Left ventricle myocardium superior (tissue), 1 donor: ENCODE results near the gene SYTL3. TPM values are rescaled to one million over a fixed set of nuclear protein-coding genes. Genes with fewer than 3 reads are reported as not detected.
"Not testable (repeated sequence)": the region's sequence is repeated elsewhere in the genome, so short reads cannot be mapped to it uniquely, and the experiment has no call there.

Experiments
- ATAC-seq: fragments of 200-7000 bp; cut with Tn5 transposase; one replicate; pipeline ENCODE4 v1.9.1; 2020; ENCODE audit warnings: mild to moderate bottlenecking, moderate library complexity
- DNase-seq: peaks from one replicate; pipeline ENCODE4 v3.0.0-alpha.2; 2020
- intact Hi-C: fragments of 100-400 bp; cut with micrococcal nuclease; formaldehyde crosslinking; loops from one replicate; pipeline ENCODE4 v1.11.0; 2022
- total RNA-seq: library from RNA; stranded (reverse); fragmentation: NEBNext Ultra II Directional; extraction: Animal tissue kit (Norgen Biotek cat#: 25700); gene quantifications from one replicate; pipeline ENCODE4 v1.2.1, GENCODE V29; 2021
- donor health status: DM: no; HTN: yes; CAD: no; lungs with severe emphysema.

The SYTL3 gene
- total RNA-seq, 1 donor from 2014 or later, result 10.8 TPM

DNA sequence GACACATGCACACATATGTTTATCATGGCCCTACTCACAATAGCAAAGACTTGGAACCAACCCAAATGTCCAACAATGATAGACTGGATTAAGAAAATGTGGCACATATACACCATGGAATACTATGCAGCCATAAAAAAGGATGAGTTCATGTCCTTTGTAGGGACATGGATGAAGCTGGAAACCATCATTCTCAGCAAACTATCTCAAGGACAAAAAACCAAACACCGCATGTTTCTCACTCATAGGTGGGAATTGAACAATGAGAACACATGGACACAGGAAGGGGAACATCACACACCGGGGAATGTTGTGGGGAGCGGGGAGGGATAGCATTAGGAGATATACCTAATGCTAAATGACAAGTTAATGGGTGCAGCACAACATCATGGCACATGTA lies 27.2 kb downstream of the SYTL3 start:
- intact Hi-C loops, DNase-seq, ATAC-seq: not testable (repeated sequence)

DNA sequence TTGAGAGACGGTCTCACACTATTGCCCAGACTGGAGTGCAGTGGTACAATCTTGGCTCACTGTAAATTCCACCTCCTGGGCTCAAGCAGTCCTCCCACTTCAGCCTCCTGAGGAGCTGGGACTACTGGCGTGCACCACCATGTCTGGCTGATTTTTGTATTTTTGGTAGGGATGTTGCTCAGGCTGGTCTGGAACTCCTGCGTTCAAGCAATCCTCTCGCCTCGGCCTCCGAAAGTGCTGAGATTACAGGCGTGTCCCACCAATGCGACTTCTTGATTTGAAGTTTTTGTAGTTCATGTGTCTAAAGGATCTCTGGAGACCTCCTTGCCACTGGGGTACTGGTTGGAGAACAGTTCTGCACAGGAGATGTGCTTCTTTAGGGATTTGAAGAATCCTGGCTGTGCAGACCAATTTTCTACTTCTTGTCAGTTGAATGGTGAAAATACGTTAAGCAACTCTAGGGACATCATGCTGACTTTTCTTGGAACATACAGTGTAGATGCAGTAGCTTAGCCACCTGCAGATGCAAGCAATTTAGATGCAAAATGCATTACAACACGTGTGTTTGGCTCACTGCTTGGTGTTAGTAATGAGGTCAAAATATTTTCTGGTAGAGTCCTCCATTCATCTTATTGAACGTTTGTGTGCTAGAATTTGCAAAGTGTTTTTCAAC lies 28.2 kb downstream of the SYTL3 start:
- intact Hi-C loops, result no loop called here
- no peak for DNase-seq
- no peak for ATAC-seq

DNA sequence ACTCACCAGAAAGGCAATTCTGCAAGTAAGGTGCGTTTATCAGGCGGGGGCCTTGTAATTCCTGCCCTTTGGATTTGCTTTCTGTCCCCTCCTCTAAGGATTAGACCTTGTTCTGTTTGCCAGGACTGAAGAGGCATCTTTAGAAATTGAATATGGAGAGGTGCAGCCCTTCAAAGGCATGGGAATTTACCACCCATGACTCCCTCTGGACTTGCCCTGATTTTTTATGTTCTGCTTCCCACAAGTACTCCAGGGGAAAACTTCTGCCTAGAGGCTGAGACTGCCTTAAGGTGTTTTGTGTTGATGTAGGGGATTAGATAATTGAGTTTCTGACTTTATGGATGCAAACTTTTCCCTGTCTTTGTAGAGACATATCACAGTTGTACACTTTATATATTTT lies 30.2 kb downstream of the SYTL3 start:
- ATAC-seq (no peak), DNase-seq (no peak)
- intact Hi-C loops, result no loop called here

DNA sequence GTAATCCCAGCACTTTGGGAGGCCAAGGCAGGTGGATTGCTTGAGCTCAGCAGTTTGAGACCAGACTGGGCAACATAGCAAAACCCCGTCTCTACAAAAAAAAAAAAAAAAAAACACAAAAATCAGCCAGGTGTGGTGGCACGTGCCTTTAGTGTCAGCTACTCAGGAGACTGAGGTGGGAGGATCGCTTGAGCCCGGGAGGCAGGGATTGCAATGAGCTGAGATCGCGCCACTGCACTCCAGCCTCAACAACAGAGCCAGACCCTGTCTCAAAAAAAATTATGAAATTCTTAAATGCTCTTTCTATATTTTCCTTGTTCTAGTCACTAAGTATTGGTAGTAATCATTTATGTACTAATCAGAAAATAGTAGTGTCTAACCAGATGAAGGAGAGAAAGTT lies 30.6 kb downstream of the SYTL3 start:
- intact Hi-C loops, result no loop called here
- ATAC-seq, result no peak
- no peak for DNase-seq

DNA sequence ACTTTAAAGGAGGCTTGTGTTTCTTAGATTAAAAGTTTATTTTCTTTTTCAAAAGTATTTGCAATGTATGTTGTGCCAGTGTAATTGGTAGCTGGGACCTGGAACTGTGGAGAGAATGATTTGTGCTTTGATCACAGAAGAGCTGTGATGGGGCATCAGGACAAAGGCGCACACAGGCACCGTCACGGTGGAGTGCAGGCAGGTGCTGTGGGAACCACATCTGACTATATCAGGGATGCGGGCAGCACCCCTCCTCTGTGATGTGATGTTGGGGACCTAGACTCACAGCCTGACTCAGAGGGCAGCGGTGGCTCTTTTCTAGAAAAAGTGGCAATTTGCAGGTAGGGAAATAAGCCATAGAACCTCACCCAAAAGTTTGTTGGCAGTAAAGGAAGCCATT lies 34.5 kb downstream of the SYTL3 start:
- ATAC-seq, result no peak
- DNase-seq, result no peak
- intact Hi-C loops, result no loop called here

DNA sequence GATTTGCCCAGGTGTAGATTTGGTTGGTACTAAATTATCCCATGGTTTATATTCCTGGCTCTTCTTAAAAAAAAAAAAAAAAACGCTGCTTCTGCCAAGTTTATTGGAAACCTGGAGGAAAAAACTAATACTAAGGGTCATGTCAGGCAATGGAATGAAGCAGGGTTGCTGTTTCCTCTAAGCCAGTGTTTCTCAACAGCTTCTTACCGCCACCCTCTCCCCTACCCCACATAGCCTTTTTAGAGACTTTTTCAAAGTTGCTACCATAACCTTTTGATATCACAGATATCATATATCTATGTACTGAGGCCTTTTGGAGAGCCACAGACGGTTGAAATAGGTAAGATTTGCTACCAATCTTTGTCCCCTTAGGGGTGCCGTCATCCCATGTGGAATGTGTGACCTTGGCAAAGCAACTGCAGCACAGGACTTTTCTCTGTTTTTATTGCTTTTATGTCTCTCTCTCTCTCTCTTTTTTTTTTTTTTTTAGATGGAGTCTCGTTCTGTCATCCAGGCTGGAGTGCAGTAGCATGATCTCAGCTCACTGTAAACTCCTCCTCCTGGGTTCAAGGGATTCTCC lies 35.0 kb downstream of the SYTL3 start:
- intact Hi-C loops, result no loop called here
- ATAC-seq, result no peak
- DNase-seq, result no peak

DNA sequence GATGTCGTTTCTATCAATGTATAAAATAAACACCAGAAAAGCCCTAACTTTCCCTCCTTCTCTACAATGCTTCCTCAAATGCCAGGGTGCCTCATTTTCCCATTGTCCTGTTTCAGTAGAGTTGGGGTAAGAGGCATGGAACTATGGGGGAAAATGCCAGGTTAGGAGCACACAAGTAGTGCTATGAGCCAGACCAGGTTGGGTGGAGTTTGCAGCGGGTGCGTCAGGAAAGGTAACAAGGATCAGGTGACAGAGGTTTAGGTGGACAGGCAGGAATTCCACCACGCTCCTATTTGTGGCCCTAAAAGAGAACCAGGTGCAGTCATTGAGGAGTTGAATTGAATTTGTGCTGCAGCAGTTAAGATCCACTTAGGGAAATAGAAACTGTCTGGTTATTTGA lies 36.5 kb downstream of the SYTL3 start:
- no peak for ATAC-seq
- intact Hi-C loops, result no loop called here
- no peak for DNase-seq

DNA sequence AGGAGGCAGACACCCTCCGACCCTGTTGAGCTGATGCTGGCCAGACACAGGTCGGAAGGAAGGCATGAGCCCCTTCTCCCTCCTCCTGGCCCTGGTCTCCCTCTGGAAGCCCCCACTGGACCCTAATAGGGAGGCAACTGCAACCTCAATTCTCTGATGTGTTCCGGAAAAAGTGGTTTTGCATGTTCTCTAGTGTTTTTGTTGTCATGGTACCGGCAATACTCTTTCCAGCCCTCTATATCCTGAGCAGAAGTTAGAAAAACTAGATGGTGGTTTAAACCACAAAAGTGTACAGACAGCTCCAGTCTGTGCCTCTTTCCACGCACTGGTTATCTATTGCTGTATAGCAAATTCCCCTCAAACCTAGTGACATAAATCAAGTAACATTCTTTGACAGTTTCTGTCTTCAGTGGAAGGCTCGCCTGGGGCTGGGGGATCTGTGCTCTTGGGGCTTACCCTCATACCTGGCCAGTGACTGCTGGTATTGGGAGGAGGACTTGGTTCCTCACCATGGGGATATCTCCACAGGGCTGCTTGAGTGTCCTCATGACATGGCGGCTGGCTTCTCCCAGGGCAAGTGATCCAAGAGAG lies 37.0 kb downstream of the SYTL3 start:
- intact Hi-C loops, result no loop called here
- peak; percentile 44 for ATAC-seq
- no peak for DNase-seq

DNA sequence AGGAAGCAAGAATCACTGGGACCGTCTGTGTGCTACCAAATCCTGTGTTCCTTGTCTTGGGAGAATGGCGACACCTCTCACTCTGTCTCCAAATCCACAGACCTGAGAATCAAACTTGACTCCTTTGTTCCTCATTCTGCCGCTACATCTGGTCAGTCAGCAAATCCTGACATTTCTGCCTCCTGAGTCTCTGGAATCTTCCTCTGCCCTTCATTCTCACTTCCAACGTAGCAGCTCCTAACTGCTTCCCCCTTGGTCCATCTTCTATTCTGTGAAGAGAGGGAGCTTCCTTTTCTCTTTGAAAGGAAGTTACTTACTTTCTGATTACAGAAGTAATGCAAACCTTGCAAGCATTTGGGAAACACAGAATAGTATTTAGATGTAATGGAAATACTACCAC lies 37.7 kb downstream of the SYTL3 start:
- intact Hi-C loops, result no loop called here
- ATAC-seq (no peak), DNase-seq (no peak)

DNA sequence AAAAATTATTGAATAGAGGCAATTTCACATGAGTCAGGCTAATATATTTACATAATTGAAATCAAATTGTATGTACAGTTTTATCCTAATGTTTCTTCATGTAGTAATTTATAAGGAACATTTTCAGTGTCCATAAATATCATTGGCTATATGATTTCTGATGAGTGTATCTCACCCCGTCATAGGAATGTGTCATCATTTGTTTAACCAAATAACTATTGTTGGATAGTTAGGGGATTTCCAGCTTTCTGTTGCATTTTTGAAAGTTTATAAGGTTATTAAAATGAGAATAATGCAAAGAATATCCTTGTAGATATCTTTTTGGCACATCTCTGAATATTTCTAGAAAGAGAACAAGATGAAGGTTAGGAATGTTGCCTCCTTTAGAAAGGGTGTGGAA lies 39.0 kb downstream of the SYTL3 start:
- DNase-seq (no peak), ATAC-seq (no peak)
- intact Hi-C loops, result no loop called here

DNA sequence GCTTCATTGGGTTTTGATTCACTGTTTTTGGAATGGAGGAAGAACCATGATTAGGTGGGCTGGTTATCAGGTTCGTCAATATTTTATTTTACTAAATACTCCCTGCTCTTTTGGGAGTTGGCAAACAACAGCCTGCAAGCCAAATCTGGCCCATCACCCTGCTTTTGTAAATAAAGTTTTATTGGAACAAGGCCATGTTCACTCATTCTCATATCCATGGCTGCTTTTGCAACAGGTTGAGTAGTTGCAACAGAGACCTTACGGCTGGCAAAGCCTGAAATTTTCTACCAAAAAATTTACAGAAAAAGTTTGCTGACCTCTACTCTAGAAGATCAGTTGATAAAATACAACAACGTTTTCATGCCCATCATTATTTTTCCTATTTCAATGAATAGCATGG lies 45.1 kb downstream of the SYTL3 start:
- intact Hi-C loops, result no loop called here
- ATAC-seq (no peak), DNase-seq (no peak)

DNA sequence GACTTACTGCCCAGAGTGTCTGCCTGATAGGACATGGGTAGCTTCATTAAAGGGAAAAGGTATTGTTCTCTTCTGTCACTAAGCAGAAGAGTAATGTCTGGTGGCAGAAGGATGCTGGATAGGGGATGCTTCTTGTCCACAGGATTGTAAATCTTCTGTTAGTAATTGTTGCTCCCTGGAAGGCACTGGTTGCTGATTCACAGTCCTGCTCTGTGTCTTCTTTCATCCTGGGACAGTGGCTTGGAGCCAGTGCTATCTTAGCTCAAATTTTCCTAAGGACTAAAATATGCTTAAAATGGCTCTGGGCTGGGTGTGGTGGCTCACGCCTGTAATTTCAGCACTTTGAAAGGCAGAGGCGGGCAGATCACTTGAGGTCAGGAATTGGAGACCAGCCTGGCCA lies 48.0 kb downstream of the SYTL3 start:
- DNase-seq, result no peak
- intact Hi-C loops, result no loop called here
- peak; percentile 40 for ATAC-seq

DNA sequence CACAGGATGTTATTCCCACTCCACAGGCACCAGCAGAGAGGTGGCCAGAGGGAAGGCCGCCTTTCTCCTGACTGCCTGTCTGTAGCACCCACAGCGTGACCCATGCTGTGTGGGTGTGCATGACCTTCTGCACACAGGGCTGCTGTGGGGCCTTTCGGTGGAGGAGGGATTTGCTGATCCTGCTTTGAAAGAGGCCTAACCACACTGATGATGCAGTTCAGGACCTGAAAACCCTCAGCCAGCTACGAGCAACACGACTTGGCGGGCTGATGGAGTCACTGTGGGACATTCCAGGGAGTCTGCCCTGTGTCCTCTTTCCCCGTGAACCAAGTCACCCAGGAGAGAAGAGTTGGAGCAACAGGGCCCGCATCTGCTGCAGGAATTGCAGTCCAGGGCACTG lies 49.1 kb downstream of the SYTL3 start:
- ATAC-seq, result no peak
- intact Hi-C loops, result no loop called here
- DNase-seq, result no peak

DNA sequence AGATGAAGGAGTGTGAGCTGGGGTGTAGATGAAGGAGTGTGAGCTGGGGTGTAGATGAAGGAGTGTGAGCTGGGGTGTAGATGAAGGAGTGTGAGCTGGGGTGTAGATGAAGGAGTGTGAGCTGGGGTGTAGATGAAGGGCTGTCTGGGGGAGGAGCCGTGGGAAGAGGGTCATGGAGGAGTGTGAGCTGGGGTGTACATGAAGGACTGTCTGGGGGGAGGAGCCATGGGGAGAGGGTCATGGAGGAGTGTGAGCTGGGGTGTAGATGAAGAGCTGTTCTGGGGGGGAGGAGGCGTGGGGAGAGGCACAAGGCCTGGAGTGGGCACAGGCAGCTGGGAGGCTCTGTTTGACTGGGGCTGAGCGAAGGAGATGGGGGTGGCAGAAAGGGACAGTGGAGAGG lies 51.4 kb downstream of the SYTL3 start:
- intact Hi-C loops, ATAC-seq, DNase-seq: not testable (repeated sequence)

DNA sequence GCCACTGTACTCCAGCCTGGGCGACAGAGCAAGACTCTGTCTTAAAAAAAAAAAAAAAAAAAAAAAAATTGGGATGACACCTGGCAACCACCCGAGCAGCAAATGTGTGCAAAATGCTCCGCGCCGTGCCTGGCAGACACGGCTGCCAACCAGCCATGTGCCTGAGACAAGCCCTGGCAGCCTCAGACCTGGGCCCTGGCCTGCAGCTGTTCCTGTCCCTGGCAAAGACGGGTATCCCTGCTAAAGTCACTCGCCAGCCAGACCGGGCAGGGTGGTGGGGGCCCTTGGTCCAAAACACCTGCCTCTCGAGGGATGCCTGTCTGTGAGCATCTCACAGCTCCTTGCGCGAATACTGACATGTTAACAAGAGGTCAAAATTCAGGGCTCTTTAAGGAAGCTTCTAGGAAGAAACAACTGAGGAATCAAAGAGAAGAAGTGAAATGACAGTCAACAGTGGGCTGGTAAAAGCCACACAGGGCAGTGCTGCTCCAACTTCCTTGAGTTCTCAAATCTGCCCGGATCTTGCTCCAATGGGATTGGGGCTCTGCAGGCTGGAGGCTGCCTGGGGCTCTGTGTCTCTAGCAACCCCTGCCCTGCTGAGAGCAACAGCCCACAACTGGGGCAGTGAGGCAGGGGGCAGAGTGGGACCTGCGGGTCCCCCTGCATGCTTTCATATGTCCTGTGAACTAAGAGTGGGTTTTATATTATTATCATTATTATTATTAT lies 53.4 kb downstream of the SYTL3 start:
- DNase-seq, result peak; percentile 83
- peak; percentile 42 for ATAC-seq
- intact Hi-C loops, result no loop called here

DNA sequence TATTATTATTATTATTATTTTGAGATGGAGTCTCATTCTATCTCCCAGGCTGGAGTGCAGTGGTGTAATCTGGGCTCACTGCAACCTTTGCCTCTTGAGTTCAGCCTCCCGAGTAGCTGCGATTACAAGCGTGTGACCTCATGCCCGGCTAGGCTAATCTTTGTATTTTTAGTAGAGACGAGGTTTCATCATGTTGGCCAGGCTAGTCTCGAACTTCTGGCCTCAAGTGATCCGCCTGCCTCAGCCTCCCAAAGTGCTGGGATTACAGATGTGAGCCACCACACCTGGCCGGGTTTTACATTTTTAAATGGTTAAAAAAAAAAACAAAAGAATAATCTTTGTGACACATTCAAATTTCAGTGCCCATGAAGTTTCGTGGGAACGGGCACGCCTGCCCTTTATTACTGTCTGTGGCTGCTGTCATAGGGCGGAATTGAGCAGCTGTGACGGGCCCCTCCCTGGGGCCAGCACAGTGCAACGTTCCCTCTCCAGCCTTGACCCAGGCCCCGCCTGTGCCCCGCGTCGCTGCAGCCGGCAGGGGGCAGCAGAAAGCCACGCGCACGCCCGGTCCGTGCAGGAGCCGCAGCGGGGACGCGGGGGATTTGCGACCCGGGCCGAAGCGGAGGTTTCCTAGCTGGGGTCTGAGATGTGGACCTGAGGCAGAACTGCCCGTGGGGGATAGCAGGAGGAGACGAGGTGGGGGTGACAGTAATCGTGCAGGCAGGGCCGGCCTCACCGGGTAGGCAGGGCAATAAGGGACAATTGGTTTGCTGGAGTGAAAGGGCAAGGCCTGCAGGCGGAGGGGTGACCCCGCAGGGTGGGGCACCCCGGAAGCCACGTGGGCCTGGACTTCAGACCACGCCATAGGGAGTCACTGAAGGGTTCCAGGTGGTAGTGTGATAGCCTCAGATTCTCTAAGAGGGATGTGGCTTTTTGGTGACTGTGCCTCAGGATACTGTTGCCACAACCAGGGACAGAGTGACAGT lies 54.3 kb downstream of the SYTL3 start:
- ATAC-seq (peak; percentile 77), DNase-seq (peak; percentile 93)
- intact Hi-C loops, result no loop called here

DNA sequence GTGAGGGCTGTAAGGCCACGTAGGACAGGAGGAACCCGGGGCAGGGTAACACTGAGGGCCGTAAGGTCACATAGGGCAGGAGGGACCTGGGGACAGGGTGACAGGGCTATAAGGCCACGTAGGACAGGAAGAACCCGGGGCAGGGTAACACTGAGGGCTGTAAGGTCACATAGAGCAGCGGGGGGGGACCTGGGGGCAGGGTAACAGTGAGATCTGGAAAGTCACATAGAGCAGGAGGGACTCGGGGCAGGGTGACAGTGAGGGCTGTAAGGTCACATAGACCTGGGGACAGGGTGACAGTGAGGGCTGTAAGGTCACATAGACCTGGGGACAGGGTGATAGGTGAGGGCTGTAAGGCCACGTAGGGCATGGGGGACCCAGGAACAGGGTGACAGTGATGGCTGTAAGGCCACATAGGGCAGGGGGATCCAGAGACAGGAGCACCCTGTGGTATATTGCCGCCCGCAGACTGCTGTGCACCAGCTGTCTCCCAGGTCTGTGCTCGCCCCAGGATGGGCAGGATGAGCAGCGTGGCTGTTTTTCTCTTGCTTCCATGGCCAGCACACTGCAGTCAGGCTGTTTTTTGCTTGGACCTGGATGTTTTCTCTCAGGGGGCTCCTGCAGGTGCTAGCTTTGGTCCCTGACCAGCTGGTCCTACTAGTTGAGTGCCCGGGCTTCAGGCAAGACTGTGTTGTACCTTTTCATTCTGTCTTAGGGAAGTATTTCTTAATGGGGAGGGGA lies 55.7 kb downstream of the SYTL3 start:
- ATAC-seq (no peak), DNase-seq (no peak)
- intact Hi-C loops, result loop anchor here (5.0 kb wide), 1 partner anchor 267 kb away; no protein-coding TSS in a partner anchor

DNA sequence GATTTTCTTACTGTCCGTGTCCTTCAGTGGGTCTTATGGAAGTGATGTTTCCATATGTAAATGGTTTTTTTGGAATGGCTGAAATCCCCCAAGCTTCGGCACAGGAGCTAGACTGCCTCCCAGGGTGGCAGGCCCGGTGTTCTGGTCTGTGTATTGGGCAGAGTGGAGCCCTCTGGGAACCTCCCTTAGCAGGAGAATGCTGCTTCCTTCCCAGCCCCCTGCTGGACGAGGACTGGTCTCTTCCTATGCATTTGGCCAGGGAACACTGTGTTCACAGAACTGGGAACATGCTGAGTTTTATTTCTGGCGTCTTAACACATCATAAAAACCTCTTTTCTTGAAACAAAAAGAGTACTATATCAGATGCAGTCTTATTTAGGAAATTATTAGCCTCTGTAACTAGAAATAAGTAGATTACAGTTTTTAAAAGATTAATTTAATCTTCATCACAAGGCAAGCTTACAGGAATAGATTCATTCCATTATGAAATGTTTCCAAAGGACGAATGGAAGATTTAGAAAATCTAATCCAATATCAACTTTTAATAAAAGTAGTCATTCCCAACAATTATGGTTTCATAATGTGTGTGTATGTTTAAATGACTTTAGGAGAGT lies 56.6 kb downstream of the SYTL3 start:
- ATAC-seq (peak; percentile 67), DNase-seq (peak; percentile 78)
- intact Hi-C loops, result loop anchor here (5.0 kb wide), 1 partner anchor 266 kb away; no protein-coding TSS in a partner anchor
